GM06990 (cell line): ENCODE measurements around the gene BRCA2.

ENCODE experiments used
- DNase-seq: peaks from one replicate; pipeline ENCODE4 v3.0.0-alpha.2; 2011; ENCODE audit not compliant: insufficient read length; ENCODE audit errors: extremely low read depth
- H3K27me3 ChIP-seq: replicated peaks from 2 replicates; pipeline ENCODE4 v1.6.0; 2011; ENCODE audit warnings: low read length; ENCODE audit not compliant: control insufficient read depth, insufficient read depth
- H3K36me3 ChIP-seq: 2 replicates; pipeline ENCODE4 v1.5.1; 2011; ENCODE audit warnings: low read length; ENCODE audit not compliant: control insufficient read depth, insufficient read depth
- H3K4me3 ChIP-seq: replicated peaks from 2 replicates; pipeline ENCODE4 v1.5.1; 2011; ENCODE audit warnings: low read depth, mild to moderate bottlenecking, control low read depth, low read length
- TF ChIP-seq, protein P1 (sequence below): IDR thresholded peaks from 2 replicates; pipeline ENCODE4 v1.5.1; 2011; ENCODE audit warnings: low read length, control low read depth, mild to moderate bottlenecking, inconsistent platforms; ENCODE audit not compliant: insufficient read depth, poor library complexity, severe bottlenecking

Gene BRCA2

GRCh38 chr13:32285633-32285965, 29.7 kb upstream of the BRCA2 start:
- no peaks in the 10 kb centered on the region for H3K36me3 ChIP-seq
- no peak overlapping the region for H3K4me3 ChIP-seq
- no peaks in the 10 kb centered on the region for H3K27me3 ChIP-seq
- TF ChIP-seq, protein P1, sequence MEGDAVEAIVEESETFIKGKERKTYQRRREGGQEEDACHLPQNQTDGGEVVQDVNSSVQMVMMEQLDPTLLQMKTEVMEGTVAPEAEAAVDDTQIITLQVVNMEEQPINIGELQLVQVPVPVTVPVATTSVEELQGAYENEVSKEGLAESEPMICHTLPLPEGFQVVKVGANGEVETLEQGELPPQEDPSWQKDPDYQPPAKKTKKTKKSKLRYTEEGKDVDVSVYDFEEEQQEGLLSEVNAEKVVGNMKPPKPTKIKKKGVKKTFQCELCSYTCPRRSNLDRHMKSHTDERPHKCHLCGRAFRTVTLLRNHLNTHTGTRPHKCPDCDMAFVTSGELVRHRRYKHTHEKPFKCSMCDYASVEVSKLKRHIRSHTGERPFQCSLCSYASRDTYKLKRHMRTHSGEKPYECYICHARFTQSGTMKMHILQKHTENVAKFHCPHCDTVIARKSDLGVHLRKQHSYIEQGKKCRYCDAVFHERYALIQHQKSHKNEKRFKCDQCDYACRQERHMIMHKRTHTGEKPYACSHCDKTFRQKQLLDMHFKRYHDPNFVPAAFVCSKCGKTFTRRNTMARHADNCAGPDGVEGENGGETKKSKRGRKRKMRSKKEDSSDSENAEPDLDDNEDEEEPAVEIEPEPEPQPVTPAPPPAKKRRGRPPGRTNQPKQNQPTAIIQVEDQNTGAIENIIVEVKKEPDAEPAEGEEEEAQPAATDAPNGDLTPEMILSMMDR, result no peak
- DNase-seq, result no peak

DNA sequence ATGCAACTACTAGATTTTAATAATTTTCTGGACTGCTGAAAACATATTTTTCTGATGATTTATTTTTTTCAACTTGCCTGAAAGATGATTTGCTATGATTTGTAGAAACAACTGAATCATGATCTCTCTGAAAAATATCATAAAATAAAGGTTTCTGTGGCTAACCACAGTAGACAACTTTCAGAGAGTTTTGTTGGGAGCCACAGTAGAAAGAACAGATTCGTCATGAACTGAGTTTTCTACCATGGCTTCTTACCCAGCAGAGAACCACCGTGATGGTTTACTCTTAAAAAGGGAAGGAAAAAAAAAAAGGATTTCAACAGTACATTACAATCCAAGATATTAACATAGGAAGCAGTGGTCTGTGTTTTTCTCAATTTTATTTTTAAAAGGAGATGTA, 18.1 kb upstream of the BRCA2 start:
- TF ChIP-seq, protein P1, result no peak
- no peaks in the 10 kb centered on the region for H3K36me3 ChIP-seq
- no peak for DNase-seq
- no peak overlapping the region for H3K4me3 ChIP-seq
- no peaks in the 10 kb centered on the region for H3K27me3 ChIP-seq

DNA sequence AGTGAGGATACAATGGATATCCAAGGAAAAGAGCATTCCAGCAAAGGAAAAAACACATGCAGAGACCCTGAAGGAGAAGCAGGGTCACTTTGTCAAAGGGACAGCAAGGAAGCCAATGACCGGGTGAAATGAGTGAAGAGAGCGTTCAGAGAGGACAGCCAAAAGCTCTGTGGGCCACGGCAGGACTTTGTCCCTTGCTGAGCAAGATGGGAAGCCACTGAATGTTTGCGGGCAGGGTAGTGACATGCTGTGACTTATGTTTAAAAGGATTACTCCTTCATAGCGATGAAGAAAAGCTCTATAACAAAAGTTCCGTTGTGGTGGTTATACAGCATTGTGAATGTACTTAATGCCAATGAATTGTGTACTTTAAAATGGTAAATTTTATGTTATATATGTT, 16.6 kb upstream of the BRCA2 start:
- Histone ChIP-seq H3K4me3 (no peak overlapping the region), H3K36me3 (no peaks in the 10 kb centered on the region), H3K27me3 (no peaks in the 10 kb centered on the region)
- DNase-seq, result no peak
- TF ChIP-seq, protein P1, result no peak

DNA sequence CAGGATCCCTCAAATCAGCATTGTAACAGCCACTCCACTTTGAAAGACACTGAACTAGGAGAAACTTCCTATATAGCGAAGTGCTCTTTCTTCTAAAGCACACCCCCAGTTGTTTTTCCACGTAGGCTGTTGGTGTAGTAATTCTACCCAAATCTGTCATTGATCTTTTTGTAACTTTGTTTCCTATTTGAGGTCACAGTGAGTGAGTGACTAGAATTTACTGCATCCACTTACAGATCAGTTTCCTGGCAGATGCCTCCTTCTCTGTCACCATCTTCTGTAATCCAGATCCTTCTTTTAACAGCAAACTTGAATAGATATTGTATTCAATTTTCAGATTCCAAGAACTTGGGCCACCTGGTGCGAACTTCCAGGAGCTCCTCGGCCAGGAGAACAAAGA, 15.4 kb upstream of the BRCA2 start:
- Histone ChIP-seq H3K27me3 (no peaks in the 10 kb centered on the region), H3K4me3 (no peak overlapping the region), H3K36me3 (no peaks in the 10 kb centered on the region)
- TF ChIP-seq, protein P1, result no peak
- no peak for DNase-seq

DNA sequence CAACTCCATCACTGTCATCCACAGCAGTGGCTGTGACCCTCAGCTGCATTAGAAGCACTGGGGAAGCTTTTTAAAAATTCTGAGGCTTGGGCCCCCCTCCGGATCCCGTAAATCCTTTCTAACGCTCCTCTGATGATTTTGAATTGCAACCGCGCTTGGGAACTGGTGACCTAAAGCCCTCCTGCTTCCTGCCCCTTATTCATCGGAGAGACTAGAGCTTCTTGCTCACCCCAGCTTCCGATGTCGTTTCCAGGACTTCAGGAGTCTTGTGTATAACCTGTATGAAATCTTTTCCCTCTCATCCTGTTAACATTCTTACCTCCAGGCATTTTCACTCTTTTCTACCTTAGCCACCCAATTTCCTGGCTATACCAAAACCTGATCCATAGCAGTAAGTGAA, 14.9 kb upstream of the BRCA2 start:
- Histone ChIP-seq H3K4me3 (no peak overlapping the region), H3K36me3 (no peaks in the 10 kb centered on the region), H3K27me3 (no peaks in the 10 kb centered on the region)
- no peak for DNase-seq
- TF ChIP-seq, protein P1, result no peak

- TF ChIP-seq, protein P1, result no peak
- H3K36me3 ChIP-seq, result no peaks in the 10 kb centered on the region
- H3K27me3 ChIP-seq, result no peaks in the 10 kb centered on the region
- no peak for DNase-seq
- no peak overlapping the region for H3K4me3 ChIP-seq
Measured at GRCh38 chr13:32300920-32301319, 14.4 kb upstream of the BRCA2 start.
